GM03348 (cell line): ENCODE results near the gene TAOK2.

ENCODE experiments used
- DNase-seq: peaks from one replicate; pipeline ENCODE4 v3.0.0; 2012; ENCODE audit warnings: low spot score

TAOK2 gene

DNA sequence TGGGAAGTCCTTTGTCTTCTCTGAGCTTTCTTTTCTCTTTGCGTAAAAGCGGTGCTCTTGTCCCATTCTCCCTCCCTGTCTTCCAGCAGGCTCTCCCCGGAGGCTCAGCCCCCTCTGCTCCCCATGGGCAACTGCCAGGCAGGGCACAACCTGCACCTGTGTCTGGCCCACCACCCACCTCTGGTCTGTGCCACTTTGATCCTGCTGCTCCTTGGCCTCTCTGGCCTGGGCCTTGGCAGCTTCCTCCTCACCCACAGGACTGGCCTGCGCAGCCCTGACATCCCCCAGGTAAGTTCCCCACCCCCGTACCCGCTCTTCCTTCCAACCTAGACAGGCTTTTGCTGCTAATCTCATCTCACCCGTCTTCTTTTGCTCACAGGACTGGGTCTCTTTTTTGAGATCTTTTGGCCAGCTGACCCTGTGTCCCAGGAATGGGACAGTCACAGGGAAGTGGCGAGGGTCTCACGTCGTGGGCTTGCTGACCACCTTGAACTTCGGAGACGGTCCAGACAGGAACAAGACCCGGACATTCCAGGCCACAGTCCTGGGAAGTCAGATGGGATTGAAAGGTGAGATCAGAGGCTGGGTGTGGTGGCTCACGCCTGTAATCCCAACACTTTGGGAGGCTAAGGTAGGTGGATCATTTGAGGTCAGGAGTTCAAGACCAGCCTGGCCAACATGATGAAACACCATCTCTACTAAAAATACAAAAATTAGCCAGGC lies 10.5 kb upstream of the TAOK2 start:
- DNase-seq, result no peak

- no peak for DNase-seq
Measured at GRCh38 chr16:29968205-29968604, 5.5 kb upstream of the TAOK2 start.

DNA sequence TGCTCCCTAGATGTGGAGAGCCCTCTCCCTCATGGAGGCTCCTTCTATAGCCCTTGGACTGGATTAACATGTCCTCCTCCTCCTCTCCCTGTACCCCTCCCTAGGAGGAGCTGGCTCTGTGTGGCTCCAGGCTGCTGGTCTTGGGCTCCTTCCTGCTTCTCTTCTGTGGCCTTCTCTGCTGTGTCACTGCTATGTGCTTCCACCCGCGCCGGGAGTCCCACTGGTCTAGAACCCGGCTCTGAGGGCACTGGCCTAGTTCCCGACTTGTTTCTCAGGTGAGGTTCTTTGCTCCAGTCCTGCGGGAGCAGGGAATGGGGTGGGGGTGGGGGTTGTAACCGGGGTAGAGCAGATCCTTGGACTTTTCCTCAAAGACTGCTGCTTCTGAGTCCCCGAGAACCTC lies 2.4 kb upstream of the TAOK2 start:
- DNase-seq, result no peak

DNA sequence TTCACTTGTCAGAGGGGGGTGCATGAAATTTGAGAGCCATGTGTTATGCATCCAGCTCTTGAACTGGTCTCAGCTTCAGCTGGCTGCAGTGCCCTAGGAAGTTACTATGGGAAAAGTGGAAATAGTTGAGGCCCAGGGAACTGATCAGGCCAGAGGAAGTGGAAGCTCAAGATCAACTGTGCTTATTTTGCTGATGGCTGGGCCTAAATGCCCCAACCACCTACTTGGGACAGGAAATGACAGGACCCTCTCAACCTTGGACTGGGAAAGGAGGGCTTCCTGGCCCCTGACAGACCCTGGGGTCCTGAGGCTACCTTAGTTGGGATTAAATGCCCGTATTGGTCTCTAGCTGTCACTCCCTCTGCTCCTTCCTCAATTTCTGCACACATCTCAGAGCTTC lies 1.2 kb upstream of the TAOK2 start:
- DNase-seq, result no peak

- no peak for DNase-seq
Measured at GRCh38 chr16:29972992-29973383, 680 bp upstream of the TAOK2 start.

GRCh38 chr16:29974291-29975133 lies 844 bp downstream of the TAOK2 start:
- no peak for DNase-seq

DNA sequence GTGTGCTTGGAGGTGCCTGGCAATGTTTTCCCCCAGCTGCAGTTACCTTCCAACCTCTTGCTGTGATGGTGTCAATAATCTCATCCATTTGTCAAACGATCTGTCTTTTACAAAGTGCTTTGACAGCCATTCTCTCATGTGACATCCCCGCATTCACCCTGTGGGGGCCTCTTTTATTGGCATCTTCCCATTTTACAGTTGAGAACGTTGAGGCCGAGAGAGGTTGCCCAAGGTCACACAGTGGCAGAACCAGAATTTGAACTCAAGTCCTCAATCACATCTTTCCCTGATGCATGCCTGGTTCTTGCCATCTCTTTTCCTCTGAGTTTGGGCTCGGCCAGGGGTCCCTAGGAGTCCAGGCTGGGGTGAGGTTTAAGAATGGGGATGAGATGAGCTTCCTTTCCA lies 1.5 kb downstream of the TAOK2 start:
- no peak for DNase-seq

DNA sequence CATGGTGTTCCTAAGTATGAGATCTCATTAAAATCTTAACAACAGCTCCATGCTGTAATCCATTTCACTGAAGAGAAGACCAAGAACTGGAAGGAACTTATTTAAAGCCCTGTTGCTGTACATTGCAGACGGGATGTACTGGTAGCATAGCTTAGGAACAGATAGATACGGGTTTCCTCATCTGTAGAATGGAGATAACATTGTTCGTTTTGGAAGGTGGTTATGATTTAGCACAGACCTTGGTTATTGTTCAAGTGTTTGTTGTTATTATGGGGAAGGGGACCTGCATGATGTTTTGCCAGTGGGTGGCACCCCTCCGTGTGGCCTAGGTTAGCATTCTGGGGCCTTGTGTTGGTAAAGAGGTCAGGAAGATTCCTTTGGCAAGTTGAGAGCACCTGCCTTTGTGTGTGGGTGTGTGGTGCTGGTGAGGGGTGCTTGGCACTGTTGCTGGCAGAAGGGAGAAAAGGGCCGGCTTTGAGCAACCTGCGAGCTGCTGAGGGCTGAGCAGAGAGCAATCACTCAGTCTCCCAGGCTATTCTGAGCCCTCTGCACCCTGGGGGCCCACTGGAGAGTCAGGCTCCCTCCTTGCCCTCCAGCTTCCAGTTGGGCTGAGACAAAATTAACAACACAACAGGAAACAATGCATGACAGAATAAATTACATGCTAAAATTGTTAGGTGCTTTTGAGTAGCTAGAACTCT lies 2.3 kb downstream of the TAOK2 start:
- DNase-seq, result no peak

DNA sequence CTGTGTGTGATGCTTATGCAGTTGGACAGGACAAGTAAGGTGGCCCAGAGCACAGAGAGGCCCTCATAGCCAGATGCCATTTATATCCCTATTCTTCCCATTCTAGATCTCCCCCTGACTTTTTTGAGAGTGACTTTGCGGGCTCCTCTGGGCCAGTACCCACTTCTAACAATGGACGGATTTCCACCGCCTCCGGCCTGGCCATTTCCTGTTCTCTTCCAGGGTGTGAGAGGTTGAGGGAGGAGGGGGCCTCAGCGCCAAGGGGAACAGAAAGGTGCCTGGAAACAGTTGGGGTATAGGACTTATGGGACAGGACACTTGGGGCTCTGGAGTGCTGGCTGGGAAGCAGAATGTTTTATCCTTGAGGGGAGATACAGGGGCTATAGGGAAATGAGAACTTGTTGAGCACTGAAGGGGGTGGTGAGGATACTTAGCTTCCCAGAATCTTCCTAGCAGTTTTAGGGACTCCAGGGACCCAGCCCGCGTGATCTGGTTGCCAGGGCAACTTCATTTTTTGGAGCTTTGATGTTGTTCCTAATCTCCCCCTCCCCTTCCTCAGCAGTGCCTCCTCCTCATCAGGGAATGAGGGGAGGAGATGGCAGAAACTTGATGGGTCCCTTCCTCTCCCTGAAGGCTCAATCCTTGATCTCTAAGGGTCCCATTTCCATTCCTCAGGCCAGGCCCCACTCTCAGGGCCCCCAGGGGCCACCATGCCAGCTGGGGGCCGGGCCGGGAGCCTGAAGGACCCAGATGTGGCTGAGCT lies 3.6 kb downstream of the TAOK2 start:
- DNase-seq, result no peak

DNA sequence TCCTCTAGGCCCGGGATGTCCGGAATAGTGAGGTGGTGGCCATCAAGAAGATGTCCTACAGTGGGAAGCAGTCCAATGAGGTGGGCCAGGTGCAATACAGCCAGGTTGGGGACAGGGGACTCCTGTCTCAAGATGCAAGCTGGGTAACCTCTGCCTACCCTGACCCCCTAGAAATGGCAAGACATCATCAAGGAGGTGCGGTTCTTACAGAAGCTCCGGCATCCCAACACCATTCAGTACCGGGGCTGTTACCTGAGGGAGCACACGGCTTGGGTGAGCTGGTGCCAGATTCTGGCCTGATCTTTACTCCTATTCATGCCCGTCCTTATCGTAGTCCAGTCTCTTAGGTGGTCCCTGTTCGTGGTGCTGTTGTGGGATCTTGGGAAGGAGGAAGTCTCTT lies 4.4 kb downstream of the TAOK2 start:
- DNase-seq, result no peak

DNA sequence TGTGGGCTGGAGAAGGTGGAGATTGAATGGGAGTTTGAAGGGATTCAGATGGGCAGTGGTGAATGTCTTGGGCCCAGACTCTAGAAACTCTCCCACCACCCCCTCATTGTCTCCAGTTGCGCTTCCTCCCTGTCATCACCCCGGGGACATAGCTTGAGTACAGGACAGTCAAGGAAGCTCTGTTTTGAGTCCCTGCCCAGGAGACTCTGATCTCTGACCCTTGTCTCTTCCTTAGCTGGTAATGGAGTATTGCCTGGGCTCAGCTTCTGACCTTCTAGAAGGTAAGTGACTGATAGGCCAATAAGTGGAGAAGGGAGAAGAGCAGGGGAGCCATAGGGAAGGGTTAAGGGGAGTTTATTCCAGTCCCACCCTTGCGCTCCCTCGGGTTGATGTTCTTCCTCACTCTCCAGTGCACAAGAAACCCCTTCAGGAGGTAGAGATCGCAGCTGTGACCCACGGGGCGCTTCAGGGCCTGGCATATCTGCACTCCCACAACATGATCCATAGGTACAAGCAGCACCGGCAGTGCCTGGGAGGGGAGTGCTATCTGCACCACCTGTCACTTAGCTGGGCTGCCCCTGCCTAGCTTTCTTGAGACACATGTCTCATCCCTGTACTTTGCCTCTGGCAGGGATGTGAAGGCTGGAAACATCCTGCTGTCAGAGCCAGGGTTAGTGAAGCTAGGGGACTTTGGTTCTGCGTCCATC lies 5.0 kb downstream of the TAOK2 start:
- DNase-seq, result no peak

DNA sequence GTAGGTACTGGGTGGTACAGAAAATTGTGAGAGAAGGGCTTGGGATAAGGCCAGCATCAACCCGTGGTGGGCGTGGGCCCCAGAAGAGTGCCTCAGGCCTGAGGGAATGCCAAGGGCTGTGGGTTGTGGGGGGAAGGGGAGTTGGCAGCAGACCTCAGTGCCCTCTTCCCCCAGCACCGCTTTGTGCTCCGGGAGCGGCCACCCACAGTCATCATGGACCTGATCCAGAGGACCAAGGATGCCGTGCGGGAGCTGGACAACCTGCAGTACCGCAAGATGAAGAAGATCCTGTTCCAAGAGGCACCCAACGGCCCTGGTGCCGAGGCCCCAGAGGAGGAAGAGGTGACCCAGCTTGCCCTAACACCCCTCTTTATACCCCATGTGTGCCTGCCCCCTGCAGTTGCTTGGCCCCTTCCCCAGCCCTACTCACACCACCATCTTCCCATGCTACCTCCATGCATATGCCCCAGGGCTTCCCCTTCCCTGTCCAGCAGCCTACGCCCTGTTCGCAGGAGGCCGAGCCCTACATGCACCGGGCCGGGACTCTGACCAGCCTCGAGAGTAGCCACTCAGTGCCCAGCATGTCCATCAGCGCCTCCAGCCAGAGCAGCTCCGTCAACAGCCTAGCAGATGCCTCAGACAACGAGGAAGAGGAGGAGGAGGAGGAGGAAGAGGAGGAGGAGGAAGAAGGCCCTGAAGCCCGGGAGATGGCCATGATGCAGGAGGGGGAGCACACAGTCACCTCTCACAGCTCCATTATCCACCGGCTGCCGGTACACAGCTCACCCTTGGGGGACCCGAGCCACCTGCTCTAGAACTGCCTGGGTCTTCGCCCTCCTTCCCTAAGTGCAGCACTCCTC lies 9.1 kb downstream of the TAOK2 start:
- DNase-seq, result no peak

GRCh38 chr16:29983420-29984136 lies 9.9 kb downstream of the TAOK2 start:
- peak; percentile 44 for DNase-seq

DNA sequence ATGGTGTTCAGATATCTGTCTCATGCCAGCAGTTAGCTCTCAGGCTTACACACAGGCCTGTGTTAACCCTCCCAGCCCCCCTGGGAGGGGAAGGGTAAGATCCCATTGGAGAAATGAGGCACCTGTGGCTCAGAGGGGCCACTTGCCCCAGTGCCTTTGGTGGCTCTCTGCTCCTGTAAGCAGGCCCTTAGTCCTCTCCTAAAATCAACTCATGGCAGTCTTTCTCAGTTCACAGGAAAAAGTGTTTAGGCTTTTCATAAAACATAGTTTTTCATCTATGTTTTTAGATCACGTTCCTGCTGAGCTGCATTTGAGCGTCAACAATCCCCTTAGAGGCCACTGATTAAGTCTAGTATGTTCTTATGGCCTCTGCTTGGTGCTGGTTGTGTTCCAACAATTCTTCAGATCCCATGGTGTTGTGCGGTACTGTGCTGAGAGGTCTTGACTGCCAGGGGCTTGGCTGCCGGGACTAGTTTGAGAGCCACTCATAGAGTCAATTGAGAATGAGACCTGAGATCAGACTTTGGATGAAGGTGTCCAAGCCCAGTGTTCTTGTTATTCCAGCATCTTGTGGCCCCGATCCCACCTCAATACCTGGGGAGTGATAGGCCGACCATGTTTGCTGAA lies 10.6 kb downstream of the TAOK2 start:
- DNase-seq, result no peak

- DNase-seq, result no peak
Measured at GRCh38 chr16:29984764-29985147, 11.1 kb downstream of the TAOK2 start.

- no peak for DNase-seq
Measured at GRCh38 chr16:29985271-29985811, 11.7 kb downstream of the TAOK2 start.

DNA sequence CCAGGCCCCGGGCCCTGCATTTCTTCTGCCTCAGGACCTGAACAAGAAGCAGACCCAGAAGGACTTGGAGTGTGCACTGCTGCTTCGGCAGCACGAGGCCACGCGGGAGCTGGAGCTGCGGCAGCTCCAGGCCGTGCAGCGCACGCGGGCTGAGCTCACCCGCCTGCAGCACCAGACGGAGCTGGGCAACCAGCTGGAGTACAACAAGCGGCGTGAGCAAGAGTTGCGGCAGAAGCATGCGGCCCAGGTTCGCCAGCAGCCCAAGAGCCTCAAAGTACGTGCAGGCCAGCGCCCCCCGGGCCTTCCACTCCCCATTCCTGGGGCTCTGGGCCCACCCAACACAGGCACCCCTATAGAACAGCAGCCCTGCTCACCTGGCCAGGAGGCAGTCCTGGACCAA lies 12.6 kb downstream of the TAOK2 start:
- no peak for DNase-seq

DNA sequence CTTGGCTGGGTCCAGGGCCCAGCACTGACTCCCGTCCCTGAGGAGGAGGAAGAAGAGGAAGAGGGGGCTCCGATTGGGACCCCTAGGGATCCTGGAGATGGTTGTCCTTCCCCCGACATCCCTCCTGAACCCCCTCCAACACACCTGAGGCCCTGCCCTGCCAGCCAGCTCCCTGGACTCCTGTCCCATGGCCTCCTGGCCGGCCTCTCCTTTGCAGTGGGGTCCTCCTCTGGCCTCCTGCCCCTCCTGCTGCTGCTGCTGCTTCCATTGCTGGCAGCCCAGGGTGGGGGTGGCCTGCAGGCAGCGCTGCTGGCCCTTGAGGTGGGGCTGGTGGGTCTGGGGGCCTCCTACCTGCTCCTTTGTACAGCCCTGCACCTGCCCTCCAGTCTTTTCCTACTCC lies 13.3 kb downstream of the TAOK2 start:
- no peak for DNase-seq

GRCh38 chr16:29987371-29988085 lies 13.9 kb downstream of the TAOK2 start:
- no peak for DNase-seq
